ENCODE data around the gene HOXD9.

GRCh38 chr2:176095421-176095820 lies 27.1 kb upstream of the HOXD9 start:
- TF ChIP-seq POLR2AphosphoS5 (IDR thresholded peaks at IDR 0.05): no peak
- TF ChIP-seq, protein P1, sequence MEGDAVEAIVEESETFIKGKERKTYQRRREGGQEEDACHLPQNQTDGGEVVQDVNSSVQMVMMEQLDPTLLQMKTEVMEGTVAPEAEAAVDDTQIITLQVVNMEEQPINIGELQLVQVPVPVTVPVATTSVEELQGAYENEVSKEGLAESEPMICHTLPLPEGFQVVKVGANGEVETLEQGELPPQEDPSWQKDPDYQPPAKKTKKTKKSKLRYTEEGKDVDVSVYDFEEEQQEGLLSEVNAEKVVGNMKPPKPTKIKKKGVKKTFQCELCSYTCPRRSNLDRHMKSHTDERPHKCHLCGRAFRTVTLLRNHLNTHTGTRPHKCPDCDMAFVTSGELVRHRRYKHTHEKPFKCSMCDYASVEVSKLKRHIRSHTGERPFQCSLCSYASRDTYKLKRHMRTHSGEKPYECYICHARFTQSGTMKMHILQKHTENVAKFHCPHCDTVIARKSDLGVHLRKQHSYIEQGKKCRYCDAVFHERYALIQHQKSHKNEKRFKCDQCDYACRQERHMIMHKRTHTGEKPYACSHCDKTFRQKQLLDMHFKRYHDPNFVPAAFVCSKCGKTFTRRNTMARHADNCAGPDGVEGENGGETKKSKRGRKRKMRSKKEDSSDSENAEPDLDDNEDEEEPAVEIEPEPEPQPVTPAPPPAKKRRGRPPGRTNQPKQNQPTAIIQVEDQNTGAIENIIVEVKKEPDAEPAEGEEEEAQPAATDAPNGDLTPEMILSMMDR (IDR thresholded peaks at IDR 0.05; ENCODE audit: poor library complexity, severe bottlenecking): no peak
- no peak for TF ChIP-seq EZH2 (IDR thresholded peaks at IDR 0.05; ENCODE audit: borderline replicate concordance, insufficient read depth, low read length, poor library complexity, severe bottlenecking)
- TF ChIP-seq EP300 (conservative IDR thresholded peaks at IDR 0.05; ENCODE audit: poor library complexity, severe bottlenecking): no peak

All from neural cell (in vitro differentiated cells).